ENCODE data around the gene EARS2.

DNA sequence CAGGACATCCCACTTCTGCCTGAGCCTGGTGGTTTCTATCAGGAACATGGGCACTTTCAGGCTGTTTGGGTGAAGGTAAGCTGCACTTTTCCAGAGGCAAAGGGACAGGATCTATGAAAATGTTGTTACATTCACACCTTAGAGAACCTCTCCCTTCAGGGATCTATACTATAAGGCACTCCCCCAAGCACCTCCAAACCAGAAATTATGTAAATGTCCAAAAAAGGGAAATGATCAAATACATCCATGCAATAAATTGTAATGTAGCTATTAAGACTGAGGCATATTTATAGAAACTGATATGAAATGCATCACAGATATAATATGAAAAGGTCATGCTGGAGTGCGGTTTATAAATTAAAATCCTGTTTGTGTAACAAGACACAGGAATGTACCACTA lies 80.9 kb downstream of the EARS2 start:
- TF ChIP-seq, protein P1, sequence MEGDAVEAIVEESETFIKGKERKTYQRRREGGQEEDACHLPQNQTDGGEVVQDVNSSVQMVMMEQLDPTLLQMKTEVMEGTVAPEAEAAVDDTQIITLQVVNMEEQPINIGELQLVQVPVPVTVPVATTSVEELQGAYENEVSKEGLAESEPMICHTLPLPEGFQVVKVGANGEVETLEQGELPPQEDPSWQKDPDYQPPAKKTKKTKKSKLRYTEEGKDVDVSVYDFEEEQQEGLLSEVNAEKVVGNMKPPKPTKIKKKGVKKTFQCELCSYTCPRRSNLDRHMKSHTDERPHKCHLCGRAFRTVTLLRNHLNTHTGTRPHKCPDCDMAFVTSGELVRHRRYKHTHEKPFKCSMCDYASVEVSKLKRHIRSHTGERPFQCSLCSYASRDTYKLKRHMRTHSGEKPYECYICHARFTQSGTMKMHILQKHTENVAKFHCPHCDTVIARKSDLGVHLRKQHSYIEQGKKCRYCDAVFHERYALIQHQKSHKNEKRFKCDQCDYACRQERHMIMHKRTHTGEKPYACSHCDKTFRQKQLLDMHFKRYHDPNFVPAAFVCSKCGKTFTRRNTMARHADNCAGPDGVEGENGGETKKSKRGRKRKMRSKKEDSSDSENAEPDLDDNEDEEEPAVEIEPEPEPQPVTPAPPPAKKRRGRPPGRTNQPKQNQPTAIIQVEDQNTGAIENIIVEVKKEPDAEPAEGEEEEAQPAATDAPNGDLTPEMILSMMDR (IDR thresholded peaks at IDR 0.05), result no peak
- TF ChIP-seq POLR2A (IDR thresholded peaks at IDR 0.05), result no peak
